Stimulated activated effector memory CD8-positive, alpha-beta T cell treated with anti-CD3 and anti-CD28 coated beads, Interleukin-12 subunit alpha, Interleukin-12 subunit beta, amount 100 ng/mL, for 72 hours (primary cell): ENCODE results near the gene TM2D1.
A peak's percentile ranks its signal among the peaks of the same experiment; 100 is the strongest.
"Not testable (repeated sequence)": the region's sequence is repeated elsewhere in the genome, so short reads cannot be mapped to it uniquely, and the experiment has no call there.

Experiments used
- ATAC-seq: fragments of 150-1000 bp; cut with Tn5 transposase; 2 replicates; pipeline ENCODE4 v1.10.0; 2021
- DNase-seq, 2 donors: peaks; one replicate each; pipeline ENCODE4 v3.0.0; 2021 to 2022; ENCODE audit warnings: low spot score in 2 of 2
- H3K27ac Mint-ChIP-seq: one replicate; pipeline ENCODE4 v1.8.0; 2022; ENCODE audit warnings: mild to moderate bottlenecking, mixed read lengths
- H3K36me3 Mint-ChIP-seq: one replicate; pipeline ENCODE4 v1.8.0; 2022; ENCODE audit warnings: mild to moderate bottlenecking, mixed read lengths
- H3K4me1 Mint-ChIP-seq: one replicate; pipeline ENCODE4 v1.8.0; 2022; ENCODE audit warnings: mixed read lengths
- H3K4me3 Mint-ChIP-seq: one replicate; pipeline ENCODE4 v1.8.0; 2022; ENCODE audit warnings: mild to moderate bottlenecking, mixed read lengths
- H3K9me3 Mint-ChIP-seq: one replicate; pipeline ENCODE4 v1.8.0; 2022; ENCODE audit warnings: mixed read lengths

The TM2D1 gene

GRCh38 chr1:61680500-61680899 is 44.4 kb downstream of the TM2D1 start:
- Mint-ChIP-seq H3K36me3 (peaks cover 68% of the 10 kb centered on the region), H3K27ac (no peak overlapping the region), H3K4me1 (no peaks in the 10 kb centered on the region), H3K4me3 (no peak overlapping the region), H3K9me3 (no peaks in the 10 kb centered on the region)
- ATAC-seq (no peak), DNase-seq (no peak)

GRCh38 chr1:61676881-61677280 is 48.1 kb downstream of the TM2D1 start:
- DNase-seq, H3K4me3 Mint-ChIP-seq, H3K9me3 Mint-ChIP-seq, H3K27ac Mint-ChIP-seq, ATAC-seq, H3K4me1 Mint-ChIP-seq: not testable (repeated sequence)
- peaks cover 32% of the 10 kb centered on the region for H3K36me3 Mint-ChIP-seq

- Mint-ChIP-seq H3K4me3 (no peak overlapping the region), H3K9me3 (no peaks in the 10 kb centered on the region), H3K27ac (no peak overlapping the region), H3K4me1 (no peaks in the 10 kb centered on the region), H3K36me3 (peaks cover 13% of the 10 kb centered on the region)
- DNase-seq (no peak), ATAC-seq (no peak)
Observed at GRCh38 chr1:61674221-61674620, 50.7 kb downstream of the TM2D1 start.

GRCh38 chr1:61672376-61672775 is 52.6 kb downstream of the TM2D1 start:
- H3K27ac Mint-ChIP-seq: no peak overlapping the region
- H3K9me3 Mint-ChIP-seq: no peaks in the 10 kb centered on the region
- ATAC-seq: no peak
- DNase-seq: no peak
- peaks cover 7% of the 10 kb centered on the region for H3K36me3 Mint-ChIP-seq
- H3K4me1 Mint-ChIP-seq: no peaks in the 10 kb centered on the region
- H3K4me3 Mint-ChIP-seq: no peak overlapping the region

GRCh38 chr1:61670445-61670844 is 54.5 kb downstream of the TM2D1 start:
- H3K4me3 Mint-ChIP-seq: no peak overlapping the region
- no peaks in the 10 kb centered on the region for H3K9me3 Mint-ChIP-seq
- DNase-seq (no peak), ATAC-seq (no peak)
- H3K27ac Mint-ChIP-seq: no peak overlapping the region
- H3K4me1 Mint-ChIP-seq: no peaks in the 10 kb centered on the region
- H3K36me3 Mint-ChIP-seq: no peaks in the 10 kb centered on the region

GRCh38 chr1:61670016-61670415 is 54.9 kb downstream of the TM2D1 start:
- Mint-ChIP-seq H3K27ac (no peak overlapping the region), H3K4me3 (no peak overlapping the region), H3K9me3 (no peaks in the 10 kb centered on the region), H3K36me3 (no peaks in the 10 kb centered on the region), H3K4me1 (no peaks in the 10 kb centered on the region)
- DNase-seq (no peak), ATAC-seq (no peak)

- DNase-seq (no peak), ATAC-seq (no peak)
- Mint-ChIP-seq H3K36me3 (no peaks in the 10 kb centered on the region), H3K4me1 (no peaks in the 10 kb centered on the region), H3K9me3 (no peaks in the 10 kb centered on the region), H3K4me3 (no peak overlapping the region), H3K27ac (no peak overlapping the region)
Observed at GRCh38 chr1:61659061-61659460, 65.9 kb downstream of the TM2D1 start.

GRCh38 chr1:61655453-61655852 is 69.5 kb downstream of the TM2D1 start:
- no peaks in the 10 kb centered on the region for H3K36me3 Mint-ChIP-seq
- no peaks in the 10 kb centered on the region for H3K9me3 Mint-ChIP-seq

GRCh38 chr1:61654067-61654466 is 70.9 kb downstream of the TM2D1 start:
- Mint-ChIP-seq H3K4me3 (no peak overlapping the region), H3K9me3 (no peaks in the 10 kb centered on the region), H3K36me3 (no peaks in the 10 kb centered on the region), H3K27ac (no peak overlapping the region), H3K4me1 (no peaks in the 10 kb centered on the region)
- ATAC-seq (no peak), DNase-seq (no peak)

More at GRCh38 chr1:61655453-61655852, 69.5 kb downstream of the TM2D1 start:
- Mint-ChIP-seq H3K4me3 (no peak overlapping the region), H3K4me1 (no peaks in the 10 kb centered on the region), H3K27ac (no peak overlapping the region)
- ATAC-seq (no peak), DNase-seq (no peak)

- Mint-ChIP-seq H3K27ac (no peak overlapping the region), H3K4me3 (no peak overlapping the region), H3K4me1 (no peaks in the 10 kb centered on the region), H3K9me3 (no peaks in the 10 kb centered on the region), H3K36me3 (no peaks in the 10 kb centered on the region)
- no peak for ATAC-seq
- no peak for DNase-seq
Observed at GRCh38 chr1:61648983-61649742, 75.8 kb downstream of the TM2D1 start.

- Mint-ChIP-seq H3K9me3 (no peaks in the 10 kb centered on the region), H3K4me3 (no peak overlapping the region), H3K27ac (no peak overlapping the region), H3K4me1 (no peaks in the 10 kb centered on the region), H3K36me3 (no peaks in the 10 kb centered on the region)
- no peak for DNase-seq
- no peak for ATAC-seq
Observed at GRCh38 chr1:61647142-61647541, 77.8 kb downstream of the TM2D1 start.

- Mint-ChIP-seq H3K36me3 (no peaks in the 10 kb centered on the region), H3K9me3 (no peaks in the 10 kb centered on the region), H3K4me3 (no peak overlapping the region), H3K27ac (no peak overlapping the region), H3K4me1 (peaks cover 10% of the 10 kb centered on the region)
- ATAC-seq: no peak
- no peak for DNase-seq
Observed at GRCh38 chr1:61645476-61645875, 79.5 kb downstream of the TM2D1 start.

- Mint-ChIP-seq H3K36me3 (no peaks in the 10 kb centered on the region), H3K4me1 (peaks cover 10% of the 10 kb centered on the region), H3K9me3 (no peaks in the 10 kb centered on the region), H3K27ac (no peak overlapping the region), H3K4me3 (no peak overlapping the region)
- DNase-seq: no peak
- no peak for ATAC-seq
Observed at GRCh38 chr1:61644303-61644702, 80.6 kb downstream of the TM2D1 start.

GRCh38 chr1:61642475-61643232 is 82.3 kb downstream of the TM2D1 start:
- Mint-ChIP-seq H3K27ac (no peak overlapping the region), H3K4me1 (peaks cover 10% of the 10 kb centered on the region), H3K36me3 (no peaks in the 10 kb centered on the region), H3K4me3 (no peak overlapping the region), H3K9me3 (no peaks in the 10 kb centered on the region)
- ATAC-seq (no peak), DNase-seq (no peak)

GRCh38 chr1:61641578-61642336 is 83.2 kb downstream of the TM2D1 start:
- DNase-seq: peak; percentile 18 to 77
- peak; percentile 91 for ATAC-seq
- peaks cover 10% of the 10 kb centered on the region for H3K4me1 Mint-ChIP-seq

More at GRCh38 chr1:61641578-61642336, 83.2 kb downstream of the TM2D1 start:
- H3K27ac Mint-ChIP-seq: no peak overlapping the region
- no peaks in the 10 kb centered on the region for H3K36me3 Mint-ChIP-seq
- H3K9me3 Mint-ChIP-seq: no peaks in the 10 kb centered on the region
- peak overlapping the region; percentile 27 for H3K4me3 Mint-ChIP-seq
